Motor neuron (in vitro differentiated cells): ENCODE measurements around the gene SPRR1B. TPM values are rescaled to one million over a fixed set of nuclear protein-coding genes. Genes with fewer than 3 reads are reported as not detected.
"Not testable (repeated sequence)": the region's sequence is repeated elsewhere in the genome, so short reads cannot be mapped to it uniquely, and the experiment has no call there.

Source experiments
- ATAC-seq, 8 experiments: fragments of 200-7000 bp; cut with Tn5 transposase; replicated peaks in 6 of 8; 2 replicates each; pipeline ENCODE4 v1.8.0; 2021; ENCODE audit warnings: mild to moderate bottlenecking in 8 of 8, moderate library complexity in 8 of 8
- H3K27ac ChIP-seq, 2 donors: fragments of 250-450 bp; sonication (Bioruptor Pico); 2 replicates each; pipeline ENCODE4 v1.9.0; 2021; ENCODE audit warnings: antibody characterized with exemption in 2 of 2, mild to moderate bottlenecking in 2 of 2, moderate library complexity in 1 of 2
- H3K4me1 ChIP-seq, 2 donors: fragments of 250-450 bp; sonication (Bioruptor Pico); replicated peaks in 1 of 2; 2 replicates each; pipeline ENCODE4 v1.6.1; 2021; ENCODE audit warnings: antibody characterized with exemption in 2 of 2, mild to moderate bottlenecking in 2 of 2, moderate library complexity in 1 of 2
- H3K4me3 ChIP-seq, 5 donors: fragments of 250-450 bp; sonication (Bioruptor Pico); 2 replicates each; pipeline ENCODE4 v1.9.0; 2021; ENCODE audit warnings: antibody characterized with exemption in 5 of 5, mild to moderate bottlenecking in 5 of 5, moderate library complexity in 4 of 5
- WGBS, 10 experiments: fragments of 450-650 bp; shearing (Covaris generic); methylation state at CpG; one replicate each; pipeline ENCODE4 v1.0.0; 2022; 5-methylcytosine and 5-hydroxymethylcytosine counted together
- in situ Hi-C, 9 experiments: fragments of 400-800 bp; cut with MboI; loops; one replicate each; pipeline ENCODE4 v1.15.0; 2021; ENCODE audit warnings: low sequenced_read_pairs in 9 of 9, low pct_unique_long_range_greater_than_20kb in 2 of 9; ENCODE audit not compliant: unreplicated experiment in 9 of 9
- total RNA-seq, 8 experiments: library from RNA; unstranded; fragments of 300-600 nt; gene quantifications; 2 replicates each; pipeline versions ENCODE4 v1.2.3 to v1.2.4, GENCODE V29; 2022

Gene SPRR1B
- total RNA-seq, 8 experiments from 2014 or later: not detected

GRCh38 chr1:153011235-153011758, 19.7 kb upstream of the SPRR1B start:
- H3K4me3 ChIP-seq, ATAC-seq, H3K4me1 ChIP-seq, in situ Hi-C loops, H3K27ac ChIP-seq: not testable (repeated sequence)
- 21 to 69% (median 56%) methylated on average over 1 to 8 of the region's 8 CpGs; no CpG with 5 or more reads in 2 of the 10 experiments for WGBS, 10 experiments

- H3K4me3 ChIP-seq, ATAC-seq, H3K4me1 ChIP-seq, in situ Hi-C loops, H3K27ac ChIP-seq: not testable (repeated sequence)
- WGBS, 10 experiments: 0 to 67% (median 40%) methylated on average over 1 to 2 of the region's 2 CpGs; no CpG with 5 or more reads in 5 of the 10 experiments
These were observed 9.2 kb upstream of the SPRR1B start for GRCh38 chr1:153021829-153022228.

GRCh38 chr1:153022340-153022739, 8.7 kb upstream of the SPRR1B start:
- in situ Hi-C loops, H3K4me3 ChIP-seq, ATAC-seq, H3K4me1 ChIP-seq, H3K27ac ChIP-seq: not testable (repeated sequence)
- 40 to 77% (median 68%) methylated on average over 2 to 9 of the region's 9 CpGs; no CpG with 5 or more reads in 6 of the 10 experiments for WGBS, 10 experiments

- WGBS, 10 experiments: 0 to 100% (median 70%) methylated on average over 1 to 7 of the region's 7 CpGs; no CpG with 5 or more reads in 2 of the 10 experiments
- in situ Hi-C loops: no loop called here
- Histone ChIP-seq H3K4me1 (no peaks in the 10 kb centered on the region), H3K4me3 (no peak overlapping the region), H3K27ac (no peak overlapping the region)
- ATAC-seq: no peak
These were observed 7.9 kb upstream of the SPRR1B start for GRCh38 chr1:153023109-153023508.

- Histone ChIP-seq H3K27ac (no peak overlapping the region), H3K4me1 (no peaks in the 10 kb centered on the region), H3K4me3 (no peak overlapping the region)
- no peak for ATAC-seq
- WGBS, 10 experiments: 0 to 75% (median 40%) methylated on average over 1 of the region's 1 CpG; no CpG with 5 or more reads in 1 of the 10 experiments
- in situ Hi-C loops: no loop called here
These were observed 6.6 kb upstream of the SPRR1B start for GRCh38 chr1:153024413-153024812.

GRCh38 chr1:153025797-153026196, 5.2 kb upstream of the SPRR1B start:
- 14 to 75% (median 44%) methylated on average over 1 of the region's 1 CpG; no CpG with 5 or more reads in 3 of the 10 experiments for WGBS, 10 experiments
- in situ Hi-C loops: no loop called here
- H3K4me3 ChIP-seq: no peak overlapping the region
- no peaks in the 10 kb centered on the region for H3K4me1 ChIP-seq
- no peak overlapping the region for H3K27ac ChIP-seq
- no peak for ATAC-seq

- no peak for ATAC-seq
- Histone ChIP-seq H3K27ac (no peak overlapping the region), H3K4me1 (no peaks in the 10 kb centered on the region), H3K4me3 (no peak overlapping the region)
- WGBS, 10 experiments: 0 to 57% (median 38%) methylated on average over 1 of the region's 1 CpG; no CpG with 5 or more reads in 3 of the 10 experiments
- in situ Hi-C loops: no loop called here
These were observed 2.2 kb upstream of the SPRR1B start for GRCh38 chr1:153028766-153029165.

GRCh38 chr1:153032073-153032472, 1.1 kb downstream of the SPRR1B start:
- no peaks in the 10 kb centered on the region for H3K4me1 ChIP-seq
- no peak overlapping the region for H3K4me3 ChIP-seq
- no peak overlapping the region for H3K27ac ChIP-seq
- in situ Hi-C loops: no loop called here
- ATAC-seq: no peak

- Histone ChIP-seq H3K4me3 (no peak overlapping the region), H3K27ac (no peak overlapping the region), H3K4me1 (no peaks in the 10 kb centered on the region)
- ATAC-seq: peak in 3 of 8 experiments; percentile 49 to 100 (median 99)
- WGBS, 10 experiments: 40 to 83% (median 64%) methylated on average over 1 to 3 of the region's 3 CpGs; no CpG with 5 or more reads in 2 of the 10 experiments
- in situ Hi-C loops: no loop called here
These were observed 1.8 kb downstream of the SPRR1B start for GRCh38 chr1:153032677-153033308.

- no peak for ATAC-seq
- in situ Hi-C loops: no loop called here
- Histone ChIP-seq H3K4me3 (no peak overlapping the region), H3K4me1 (no peaks in the 10 kb centered on the region), H3K27ac (no peak overlapping the region)
- 9 to 88% (median 43%) methylated on average over 1 of the region's 1 CpG; no CpG with 5 or more reads in 3 of the 10 experiments for WGBS, 10 experiments
These were observed 4.2 kb downstream of the SPRR1B start for GRCh38 chr1:153035211-153035610.

GRCh38 chr1:153040950-153041631, 10.1 kb downstream of the SPRR1B start, which contains the start of gene SPRR2D:
Gene SPRR2D, minus strand, starts transcription at chr1:153041120. Its CDS starts 774 bp downstream, at chr1:153040346.
- 0 to 67% (median 48%) methylated on average over 1 to 4 of the region's 4 CpGs; no CpG with 5 or more reads in 1 of the 10 experiments for WGBS, 10 experiments
- no peaks in the 10 kb centered on the region for H3K4me1 ChIP-seq
- no peak within 1 kb of the TSS for H3K27ac ChIP-seq
- no peak within 1 kb of the TSS for H3K4me3 ChIP-seq
- ATAC-seq: peak in 2 of 8 experiments; percentile 99
- in situ Hi-C loops: no loop called here

- Histone ChIP-seq H3K4me1 (no peaks in the 10 kb centered on the region), H3K4me3 (no peak overlapping the region), H3K27ac (no peak overlapping the region)
- WGBS, 10 experiments: 0 to 49% (median 37%) methylated on average over 1 to 2 of the region's 2 CpGs; no CpG with 5 or more reads in 6 of the 10 experiments
- in situ Hi-C loops: no loop called here
- ATAC-seq: no peak
These were observed 18.2 kb downstream of the SPRR1B start for GRCh38 chr1:153049211-153049610.

- WGBS, 10 experiments: 0 to 59% (median 23%) methylated on average over 1 to 3 of the region's 3 CpGs; no CpG with 5 or more reads in 3 of the 10 experiments
- ATAC-seq: not testable (repeated sequence)
These were observed 25.1 kb downstream of the SPRR1B start for GRCh38 chr1:153056111-153056510.

More at GRCh38 chr1:153056111-153056510, 25.1 kb downstream of the SPRR1B start:
- H3K4me1 ChIP-seq, H3K27ac ChIP-seq, in situ Hi-C loops, H3K4me3 ChIP-seq: not testable (repeated sequence)
